Measurements from ENCODE around the gene CHRM4. TPM values are rescaled to one million over a fixed set of nuclear protein-coding genes. Genes with fewer than 3 reads are reported as not detected.

The CHRM4 gene
- total and polyA plus RNA-seq, 2 of the 13 experiments (the other 11 are each of a cell fraction or from before 2014, with no cell fraction given), result 0.13 to 0.21 TPM

GRCh38 chr11:46351148-46351547 is 40.4 kb downstream of the CHRM4 start:
- Histone ChIP-seq H3K9ac (ENCODE audit: insufficient read depth, low read depth, low read length) (no peak overlapping the region), H3K79me2 (ENCODE audit: insufficient read depth, low read length) (peaks cover 12% of the 10 kb centered on the region), H4K20me1 (ENCODE audit: insufficient read depth, low read length) (no peaks in the 10 kb centered on the region), H3K27me3 (ENCODE audit: control insufficient read depth in 1 of 2, insufficient read depth in 2 of 2, low read length in 2 of 2) (peaks cover 0 to 6% of the 10 kb centered on the region in 2 experiments; a peak in 3 of 5 replicates), H3K4me3 (replicated peaks in 1 of 3; ENCODE audit: insufficient read depth in 1 of 3, low read depth in 2 of 3, low read length in 3 of 3) (no peak overlapping the region), H3K9me3 (ENCODE audit: low read length) (no peaks in the 10 kb centered on the region), H2AFZ (ENCODE audit: low read length) (no peak overlapping the region), H3K4me1 (ENCODE audit: insufficient read depth, low read length) (peaks cover 45% of the 10 kb centered on the region), H3K27ac (ENCODE audit: extremely low read length, insufficient read depth, low read length) (no peak overlapping the region), H3K4me2 (ENCODE audit: low read depth, low read length) (no peak overlapping the region), H3K36me3 (replicated peaks in 1 of 2; ENCODE audit: control insufficient read depth in 1 of 2, insufficient read depth in 2 of 2, low read length in 2 of 2) (0 out of 5 replicates have a peak, but pooled peaks cover 0 to 4% of the 10 kb centered on the region in 2 experiments)
- no peak for ATAC-seq
- intact Hi-C loops (cut with micrococcal nuclease; ENCODE audit: unreplicated experiment) (no loop called here), in situ Hi-C loops (cut with HindIII; ENCODE audit: extremely low pct_ligation_motif_present, low pct_unique_long_range_greater_than_20kb) (no loop called here)
- ChIA-PET CTCF (ENCODE audit: low intra/inter-chr PET ratio, low total read pairs) (no interaction called here), POLR2A (no interaction called here)
- no peak for DNase-seq (ENCODE audit: low spot score)
- TF ChIP-seq KLF6 (CRISPR knock-in tag; IDR thresholded peaks at IDR 0.05) (no peak), TBL1XR1 (IDR thresholded peaks at IDR 0.05; ENCODE audit: borderline replicate concordance, low read length, partially characterized antibody) (no peak), AKNA (CRISPR knock-in tag; IDR thresholded peaks at IDR 0.05; ENCODE audit: borderline replicate concordance) (no peak), KDM5A (IDR thresholded peaks at IDR 0.05; ENCODE audit: borderline replicate concordance, low read length) (no peak), HOXA3 (CRISPR knock-in tag; IDR thresholded peaks at IDR 0.05) (no peak), FOXA1 (IDR thresholded peaks at IDR 0.05) (no peak), FOXA1 (CRISPR knock-in tag; IDR thresholded peaks at IDR 0.05) (no peak), SRSF1 (optimal IDR thresholded peaks at IDR 0.05; ENCODE audit: low read depth, low read length) (no peak), DR1 (CRISPR knock-in tag; IDR thresholded peaks at IDR 0.05) (no peak), RBM22 (optimal IDR thresholded peaks at IDR 0.05; ENCODE audit: low read length) (no peak)
- BruUV-seq (replicated peaks), result no TSS peak
- WGBS (ENCODE audit: low lambda C conversion rate), result 94% methylated on average over 3 of the region's 8 CpGs
- no peak for FAIRE-seq
